ENCODE measurements around the gene HNF1B.
A peak's percentile ranks its signal among the peaks of the same experiment; 100 is the strongest.

HNF1B gene

GRCh38 chr17:37737081-37737480 lies 7.8 kb downstream of the HNF1B start:
- H3K4me1 ChIP-seq, result peaks cover 7% of the 10 kb centered on the region
- H3K9me3 ChIP-seq, result no peaks in the 10 kb centered on the region
- no peaks in the 10 kb centered on the region for H3K36me3 ChIP-seq (replicated peaks)
- in situ Hi-C loops (cut with MboI; ENCODE audit: low sequenced_read_pairs), result no loop called here
- H3K27me3 ChIP-seq (ENCODE audit: low read depth), result peaks cover 31% of the 10 kb centered on the region
- H3K4me3 ChIP-seq, result no peak overlapping the region
- no peak for DNase-seq (ENCODE audit: low spot score in 2 of 2)

DNA sequence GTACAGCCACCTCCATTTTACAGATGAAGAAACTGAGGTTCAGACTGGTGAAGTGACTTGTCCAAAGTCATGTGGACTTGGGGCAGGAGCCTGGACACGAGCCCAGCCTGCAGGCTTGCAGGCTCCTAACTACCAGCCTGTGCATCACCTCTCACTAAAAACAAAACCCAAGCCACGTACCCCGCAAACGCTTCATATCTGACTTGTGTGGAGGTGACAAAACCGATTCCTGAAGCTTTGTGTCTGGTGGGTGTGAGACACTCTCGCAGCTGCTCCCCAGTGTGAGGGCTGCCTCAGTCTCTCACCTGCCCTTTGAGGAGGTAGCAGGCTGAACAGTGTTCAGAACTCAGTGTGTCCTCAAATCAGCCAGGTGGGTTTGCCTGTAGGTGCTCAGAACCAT lies 8.4 kb downstream of the HNF1B start:
- Histone ChIP-seq H3K4me3 (no peak overlapping the region), H3K27me3 (ENCODE audit: low read depth) (peaks cover 24% of the 10 kb centered on the region), H3K9me3 (no peaks in the 10 kb centered on the region), H3K36me3 (replicated peaks) (no peaks in the 10 kb centered on the region), H3K4me1 (peaks cover under 1% of the 10 kb centered on the region; the same call in 1 of the 2 replicates)
- no peak for DNase-seq (ENCODE audit: low spot score in 2 of 2)
- in situ Hi-C loops (cut with MboI; ENCODE audit: low sequenced_read_pairs), result no loop called here

GRCh38 chr17:37735165-37735564 lies 9.7 kb downstream of the HNF1B start:
- Histone ChIP-seq H3K4me3 (no peak overlapping the region), H3K4me1 (no peaks in the 10 kb centered on the region), H3K27me3 (ENCODE audit: low read depth) (peaks cover 12% of the 10 kb centered on the region), H3K9me3 (no peaks in the 10 kb centered on the region), H3K36me3 (replicated peaks) (no peaks in the 10 kb centered on the region)
- no peak for DNase-seq (ENCODE audit: low spot score in 2 of 2)
- in situ Hi-C loops (cut with MboI; ENCODE audit: low sequenced_read_pairs), result no loop called here

DNA sequence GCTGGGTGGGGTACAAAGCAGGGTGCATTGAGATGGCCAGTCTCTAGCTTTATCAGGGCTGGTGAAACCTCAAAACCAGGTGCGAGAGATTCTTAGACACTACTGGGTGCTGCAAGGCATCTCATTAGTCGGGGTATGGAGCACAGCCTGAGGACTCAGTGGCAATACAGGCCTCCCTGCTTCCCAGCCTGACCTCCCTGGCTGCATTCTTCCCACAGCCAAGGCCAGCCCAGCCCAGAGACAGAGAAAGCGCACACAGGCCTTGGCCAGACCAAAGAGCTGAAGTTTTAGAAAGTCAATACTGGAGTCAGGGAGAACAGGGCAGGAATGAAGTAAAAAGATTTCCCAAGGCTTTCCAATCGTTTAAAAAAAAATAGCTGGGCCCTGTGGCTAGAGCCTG lies 12.5 kb downstream of the HNF1B start:
- DNase-seq (ENCODE audit: low spot score in 2 of 2), result no peak
- Histone ChIP-seq H3K4me1 (no peaks in the 10 kb centered on the region), H3K27me3 (ENCODE audit: low read depth) (no peaks in the 10 kb centered on the region; the same call in none of the 2 replicates), H3K9me3 (no peaks in the 10 kb centered on the region), H3K36me3 (replicated peaks) (no peaks in the 10 kb centered on the region), H3K4me3 (no peak overlapping the region)
- in situ Hi-C loops (cut with MboI; ENCODE audit: low sequenced_read_pairs), result no loop called here

- DNase-seq (ENCODE audit: low spot score in 2 of 2), result no peak
- in situ Hi-C loops (cut with MboI; ENCODE audit: low sequenced_read_pairs), result no loop called here
- Histone ChIP-seq H3K4me1 (no peaks in the 10 kb centered on the region), H3K27me3 (ENCODE audit: low read depth) (no peaks in the 10 kb centered on the region; the same call in 1 of the 2 replicates), H3K36me3 (replicated peaks) (no peaks in the 10 kb centered on the region), H3K4me3 (no peak overlapping the region), H3K9me3 (no peaks in the 10 kb centered on the region)
Measured at GRCh38 chr17:37731056-37731455, 13.8 kb downstream of the HNF1B start.

DNA sequence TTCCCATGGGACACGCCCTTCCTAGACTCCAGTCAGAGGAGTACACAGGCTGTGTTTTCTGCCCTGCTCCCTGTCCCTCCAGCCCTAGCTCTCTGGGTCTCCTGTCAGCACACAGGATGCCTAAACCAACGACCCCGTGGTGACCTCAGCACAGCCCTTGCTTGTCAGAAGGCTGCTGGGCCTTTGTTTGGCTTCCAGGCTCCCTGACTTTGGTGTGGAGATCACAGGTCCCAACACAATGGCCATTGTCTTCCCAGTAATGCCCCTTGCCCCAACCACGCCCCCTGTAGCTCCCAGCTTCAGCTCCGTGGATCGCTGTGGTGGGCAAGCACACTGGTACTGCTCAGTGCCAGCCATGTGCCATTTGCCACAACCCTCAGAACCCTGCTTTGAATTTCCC lies 15.0 kb downstream of the HNF1B start:
- no peaks in the 10 kb centered on the region for H3K27me3 ChIP-seq (ENCODE audit: low read depth)
- H3K4me3 ChIP-seq, result no peak overlapping the region
- in situ Hi-C loops (cut with MboI; ENCODE audit: low sequenced_read_pairs), result no loop called here
- H3K4me1 ChIP-seq, result peaks cover 3% of the 10 kb centered on the region
- no peak for DNase-seq (ENCODE audit: low spot score in 2 of 2)
- no peaks in the 10 kb centered on the region for H3K9me3 ChIP-seq
- H3K36me3 ChIP-seq (replicated peaks), result no peaks in the 10 kb centered on the region

- in situ Hi-C loops (cut with MboI; ENCODE audit: low sequenced_read_pairs), result no loop called here
- Histone ChIP-seq H3K4me3 (no peak overlapping the region), H3K36me3 (replicated peaks) (no peaks in the 10 kb centered on the region), H3K4me1 (peaks cover 3% of the 10 kb centered on the region), H3K27me3 (ENCODE audit: low read depth) (no peaks in the 10 kb centered on the region), H3K9me3 (no peaks in the 10 kb centered on the region)
- DNase-seq (ENCODE audit: low spot score in 2 of 2), result no peak
Measured at GRCh38 chr17:37726891-37727675, 17.8 kb downstream of the HNF1B start.

DNA sequence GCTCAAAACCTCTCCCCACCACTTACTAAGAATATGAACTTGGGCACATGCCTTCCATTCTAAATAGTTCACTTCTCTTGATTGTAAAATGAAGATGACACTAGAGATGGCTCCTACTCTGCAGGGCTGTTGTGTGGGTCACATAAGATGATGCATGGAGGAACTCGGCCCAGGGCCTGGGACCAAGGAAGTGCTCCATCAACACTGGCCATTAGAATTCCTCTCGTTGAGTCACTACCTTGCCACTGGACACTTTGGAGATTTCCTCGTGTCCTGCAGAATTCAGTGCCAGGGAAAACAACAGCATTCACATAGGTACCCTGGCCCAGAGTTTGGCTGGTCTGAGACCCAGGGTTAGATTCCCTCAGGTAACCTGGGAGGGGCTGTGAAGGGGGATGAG lies 18.6 kb downstream of the HNF1B start:
- in situ Hi-C loops (cut with MboI; ENCODE audit: low sequenced_read_pairs), result no loop called here

DNA sequence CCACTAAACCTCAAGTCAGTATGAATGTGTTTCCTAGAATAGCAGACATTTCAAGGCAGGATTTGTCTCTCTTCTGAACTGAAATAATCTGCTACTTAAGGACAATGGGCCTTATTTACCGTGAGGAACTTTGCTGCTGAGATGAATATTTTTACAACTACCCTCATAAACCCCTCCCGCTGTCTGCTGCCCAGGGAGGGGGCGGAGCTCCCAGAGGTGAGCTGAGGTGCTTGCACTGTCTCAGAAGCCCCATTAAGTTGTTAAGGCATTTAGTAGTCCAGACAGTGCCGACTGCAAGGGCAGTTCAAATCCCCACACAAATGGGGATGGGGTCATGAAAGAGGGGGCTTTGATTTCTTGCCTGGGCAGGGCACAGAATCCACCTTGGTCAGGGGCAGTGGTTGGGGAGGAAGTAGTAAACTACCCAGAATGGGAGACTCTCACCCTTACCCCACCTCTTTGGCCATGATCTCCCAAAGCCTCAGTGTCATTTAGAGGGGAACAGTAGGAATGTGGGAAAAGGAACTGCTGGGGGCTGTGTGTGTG lies 19.2 kb downstream of the HNF1B start:
- no peaks in the 10 kb centered on the region for H3K27me3 ChIP-seq (ENCODE audit: low read depth)
- no peaks in the 10 kb centered on the region for H3K36me3 ChIP-seq (replicated peaks)
- peak; percentile 49 to 69 for DNase-seq (ENCODE audit: low spot score in 2 of 2)
- in situ Hi-C loops (cut with MboI; ENCODE audit: low sequenced_read_pairs), result no loop called here
- H3K4me3 ChIP-seq, result no peak overlapping the region
- peaks cover 3% of the 10 kb centered on the region for H3K4me1 ChIP-seq
- no peaks in the 10 kb centered on the region for H3K9me3 ChIP-seq

More for the DNA sequence above, 18.6 kb downstream of the HNF1B start:
- H3K36me3 ChIP-seq (replicated peaks), result no peaks in the 10 kb centered on the region
- DNase-seq (ENCODE audit: low spot score in 2 of 2), result no peak
- H3K27me3 ChIP-seq (ENCODE audit: low read depth), result no peaks in the 10 kb centered on the region
- H3K4me3 ChIP-seq, result no peak overlapping the region
- H3K9me3 ChIP-seq, result no peaks in the 10 kb centered on the region
- peaks cover 3% of the 10 kb centered on the region for H3K4me1 ChIP-seq

- Histone ChIP-seq H3K4me1 (peaks cover 3% of the 10 kb centered on the region), H3K4me3 (no peak overlapping the region), H3K9me3 (no peaks in the 10 kb centered on the region), H3K27me3 (ENCODE audit: low read depth) (no peaks in the 10 kb centered on the region), H3K36me3 (replicated peaks) (no peaks in the 10 kb centered on the region)
- in situ Hi-C loops (cut with MboI; ENCODE audit: low sequenced_read_pairs), result no loop called here
- no peak for DNase-seq (ENCODE audit: low spot score in 2 of 2)
Measured at GRCh38 chr17:37725021-37725595, 19.8 kb downstream of the HNF1B start.

DNA sequence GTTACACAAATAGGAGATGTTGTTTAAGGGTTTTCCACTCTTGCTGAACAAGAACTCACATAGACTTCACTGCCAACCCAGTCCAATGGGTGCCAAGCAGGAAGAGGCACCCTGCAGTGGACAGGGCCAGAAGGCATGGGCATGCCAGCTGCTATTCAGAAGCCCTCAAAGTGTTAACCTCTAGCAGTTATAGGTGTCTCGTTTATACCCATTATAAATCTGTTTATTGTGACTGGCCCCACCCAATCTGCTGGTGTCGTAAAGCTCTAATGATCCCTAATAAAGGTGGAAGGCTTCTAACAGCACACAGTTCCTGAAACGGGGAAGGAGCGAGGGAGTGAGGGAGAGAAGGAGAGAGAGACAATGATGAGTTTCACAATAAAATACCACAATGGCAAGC lies 23.9 kb downstream of the HNF1B start:
- Histone ChIP-seq H3K4me1 (peaks cover 3% of the 10 kb centered on the region), H3K4me3 (no peak overlapping the region), H3K9me3 (no peaks in the 10 kb centered on the region), H3K36me3 (replicated peaks) (no peaks in the 10 kb centered on the region), H3K27me3 (ENCODE audit: low read depth) (peaks cover 3% of the 10 kb centered on the region; the same call in 1 of the 2 replicates)
- no peak for DNase-seq (ENCODE audit: low spot score in 2 of 2)
- in situ Hi-C loops (cut with MboI; ENCODE audit: low sequenced_read_pairs), result no loop called here

DNA sequence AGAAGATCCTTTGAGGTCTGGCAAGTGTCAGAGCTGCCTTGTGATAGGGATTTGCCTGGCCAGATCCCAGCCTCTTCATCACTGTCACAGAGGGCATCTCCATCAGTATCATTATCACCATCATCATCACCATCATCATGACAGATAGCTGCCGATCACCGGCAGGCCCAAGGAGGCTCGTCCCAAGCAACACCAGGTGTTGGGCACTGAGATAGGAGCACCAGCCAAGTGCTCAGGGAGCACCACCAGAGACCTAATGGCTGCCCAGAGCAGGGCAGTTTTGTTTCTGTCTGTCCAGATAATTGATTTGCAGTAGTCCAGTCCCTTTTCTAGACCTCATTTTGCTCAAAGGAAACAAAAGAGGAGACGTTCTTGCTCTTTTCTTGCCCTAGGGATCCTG lies 25.0 kb downstream of the HNF1B start:
- H3K4me1 ChIP-seq, result no peaks in the 10 kb centered on the region; the same call in none of the 2 replicates
- H3K9me3 ChIP-seq, result no peaks in the 10 kb centered on the region
- peaks cover 3% of the 10 kb centered on the region; the same call in 1 of the 2 replicates for H3K27me3 ChIP-seq (ENCODE audit: low read depth)
- in situ Hi-C loops (cut with MboI; ENCODE audit: low sequenced_read_pairs), result no loop called here
- no peak overlapping the region for H3K4me3 ChIP-seq
- H3K36me3 ChIP-seq (replicated peaks), result no peaks in the 10 kb centered on the region
- no peak for DNase-seq (ENCODE audit: low spot score in 2 of 2)

- DNase-seq (ENCODE audit: low spot score in 2 of 2), result no peak
- H3K27me3 ChIP-seq (ENCODE audit: low read depth), result peaks cover 9% of the 10 kb centered on the region; the same call in 1 of the 2 replicates
- H3K36me3 ChIP-seq (replicated peaks), result no peaks in the 10 kb centered on the region
- H3K4me1 ChIP-seq, result no peaks in the 10 kb centered on the region
- no peak overlapping the region for H3K4me3 ChIP-seq
- no peaks in the 10 kb centered on the region for H3K9me3 ChIP-seq
- in situ Hi-C loops (cut with MboI; ENCODE audit: low sequenced_read_pairs), result no loop called here
Measured at GRCh38 chr17:37718324-37719048, 26.4 kb downstream of the HNF1B start.

Data from HAP-1 (cell line).